NCI-H1417 (cell line): ENCODE results near the gene RYR2.

ENCODE experiments used
- DNase-seq, 3 experiments: peaks; one replicate each; lab custom pipeline; 2025; lab: John Stamatoyannopoulos, UW

RYR2 gene

DNA sequence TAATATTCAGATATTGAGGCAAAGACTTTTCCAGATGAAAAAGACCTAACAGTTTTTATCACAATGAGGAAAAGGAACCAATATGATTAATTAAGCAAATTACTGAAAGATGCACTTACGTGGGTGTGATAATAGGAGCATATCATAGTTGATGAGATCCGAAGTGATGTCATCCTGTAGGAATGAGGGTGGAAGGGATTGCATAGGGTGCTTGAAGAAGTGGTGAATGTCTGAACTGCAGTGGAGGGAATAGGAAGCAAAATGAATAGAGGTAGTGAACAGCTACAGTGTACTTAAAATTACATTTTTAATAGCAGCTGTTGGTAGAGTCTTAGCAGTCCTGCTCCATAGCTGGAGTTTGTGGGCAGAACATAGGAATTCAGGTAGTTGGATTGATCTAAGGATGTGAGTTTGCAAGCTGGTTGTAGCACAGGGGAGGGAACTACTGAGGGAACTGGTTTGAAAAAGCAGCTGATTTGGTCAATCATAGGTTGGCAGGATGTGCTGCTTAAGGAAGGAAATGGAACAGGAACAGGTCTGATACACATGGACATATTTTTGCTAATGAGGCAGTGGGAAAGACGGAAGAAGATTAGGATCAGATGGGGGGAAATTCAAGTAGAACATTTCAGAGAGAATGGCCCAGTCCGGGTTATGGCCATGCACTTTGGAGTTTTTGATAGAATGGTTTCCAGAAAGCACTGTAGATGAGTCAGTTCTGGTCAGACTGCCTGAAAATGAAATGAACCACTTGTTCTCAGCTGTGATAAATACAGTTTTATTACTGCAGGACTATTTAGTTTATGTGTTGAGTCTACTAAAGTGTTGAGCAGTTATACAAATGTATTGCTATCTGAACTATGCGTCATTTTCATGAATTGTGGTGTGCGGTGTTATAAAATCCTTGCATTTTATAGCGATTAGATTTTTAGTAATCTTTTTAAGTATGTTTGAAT is 155.8 kb downstream of the RYR2 start:
- DNase-seq: no peak

DNA sequence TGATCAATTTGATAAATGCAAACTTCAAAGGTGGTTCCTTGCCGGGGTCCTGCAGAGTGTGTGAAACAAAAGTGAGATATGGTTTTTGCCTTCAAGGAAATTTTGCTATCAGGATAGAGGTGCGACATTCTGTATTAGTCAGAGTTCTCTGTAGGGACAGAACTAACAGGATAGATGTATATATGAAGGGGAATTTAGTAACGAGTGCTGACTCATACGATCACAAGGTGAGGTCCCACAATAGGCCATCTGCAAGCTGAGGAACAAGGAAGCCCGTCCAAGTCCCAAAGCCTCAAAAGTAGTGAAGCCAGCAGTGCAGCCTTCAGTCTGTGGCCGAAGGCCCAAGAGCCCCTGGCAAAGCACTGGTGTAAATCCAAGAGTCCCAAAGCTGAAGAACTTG is 157.0 kb downstream of the RYR2 start:
- DNase-seq: no peak

DNA sequence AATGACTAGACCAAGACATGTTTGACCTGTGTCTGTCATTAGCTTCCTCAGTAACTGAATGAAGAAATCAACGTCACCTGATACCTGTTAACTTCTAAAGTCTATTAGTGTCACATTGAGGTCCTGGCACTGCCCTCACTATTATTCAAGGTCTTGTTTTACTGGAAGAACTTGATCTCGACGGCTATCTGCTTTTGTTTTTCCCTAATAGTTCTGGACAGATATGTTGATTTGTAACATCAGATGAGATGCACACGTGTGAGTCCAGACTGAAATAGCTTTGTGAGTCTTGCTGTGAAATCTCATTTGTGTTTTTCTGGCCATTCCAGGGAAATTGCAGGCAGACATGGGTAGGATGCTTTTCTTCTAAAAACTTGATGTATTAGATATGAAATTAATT is 159.2 kb downstream of the RYR2 start:
- no peak for DNase-seq

DNA sequence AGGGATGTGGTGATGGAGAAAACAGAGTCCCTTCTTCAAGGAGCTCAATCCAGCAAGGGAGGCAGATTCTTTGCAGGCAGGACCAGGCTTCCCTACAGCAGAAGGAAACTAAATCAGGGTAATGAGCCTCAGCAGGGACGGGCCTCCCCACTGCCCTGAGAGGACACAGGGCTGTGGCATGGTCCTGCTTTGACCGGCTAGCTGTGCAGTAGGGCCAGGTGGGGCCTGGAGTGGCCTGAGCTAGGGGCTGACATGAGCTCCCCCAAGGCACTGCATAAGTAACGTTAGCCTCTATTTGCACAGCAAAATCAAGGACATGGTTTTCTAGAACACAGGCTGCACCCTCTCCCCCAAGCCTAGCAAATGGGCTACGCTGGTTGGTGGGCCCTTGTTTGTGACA is 162.9 kb downstream of the RYR2 start:
- no peak for DNase-seq

DNA sequence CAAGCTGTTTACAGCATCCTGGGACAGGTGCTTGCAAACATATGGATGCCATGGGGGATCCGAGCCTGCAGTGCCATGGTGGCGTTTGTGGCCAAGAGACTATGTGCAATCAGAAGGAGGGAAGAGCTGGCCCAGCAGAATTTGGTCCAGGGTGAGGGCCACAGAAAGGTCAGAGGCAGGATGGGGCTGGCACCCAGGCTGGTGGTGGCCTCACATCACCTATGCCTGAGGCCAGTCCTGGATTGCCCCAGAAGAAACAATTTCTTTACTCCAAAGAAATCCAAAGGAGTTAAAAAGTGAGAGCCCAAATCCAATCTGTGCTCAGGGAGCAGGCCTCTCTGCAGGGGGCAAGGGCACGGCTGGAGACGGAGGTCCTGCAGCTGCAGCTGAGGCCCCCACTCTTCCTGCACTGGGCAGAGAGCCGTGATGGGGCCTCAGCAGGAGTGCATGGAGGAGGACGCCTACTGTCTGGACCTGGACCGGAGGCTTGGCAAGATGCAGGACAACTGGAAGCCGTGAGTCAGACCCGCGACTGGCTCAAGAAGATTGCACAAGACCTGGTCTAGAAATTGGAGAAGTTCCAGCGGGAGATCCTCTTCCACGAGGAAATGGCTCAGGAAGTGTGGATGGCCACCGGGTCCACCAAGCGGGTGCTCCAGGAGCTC is 163.5 kb downstream of the RYR2 start:
- DNase-seq: no peak

DNA sequence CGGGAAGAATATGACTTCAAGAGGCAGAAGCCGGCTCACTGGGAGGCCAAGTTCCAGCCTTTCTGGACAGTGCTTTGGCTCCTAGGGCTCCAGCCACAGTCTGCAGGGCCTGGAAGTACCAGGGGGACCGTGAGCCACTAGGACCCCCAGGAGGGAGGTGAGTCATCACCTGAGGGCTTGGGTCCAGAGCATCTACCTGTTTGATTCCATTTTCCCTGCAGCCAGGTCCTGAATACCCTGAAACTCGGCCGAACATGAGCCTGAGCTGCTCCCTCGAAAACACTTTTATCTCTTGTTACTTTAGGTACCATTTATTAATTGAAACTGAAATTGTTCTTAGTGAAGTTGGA is 164.1 kb downstream of the RYR2 start:
- no peak for DNase-seq

DNA sequence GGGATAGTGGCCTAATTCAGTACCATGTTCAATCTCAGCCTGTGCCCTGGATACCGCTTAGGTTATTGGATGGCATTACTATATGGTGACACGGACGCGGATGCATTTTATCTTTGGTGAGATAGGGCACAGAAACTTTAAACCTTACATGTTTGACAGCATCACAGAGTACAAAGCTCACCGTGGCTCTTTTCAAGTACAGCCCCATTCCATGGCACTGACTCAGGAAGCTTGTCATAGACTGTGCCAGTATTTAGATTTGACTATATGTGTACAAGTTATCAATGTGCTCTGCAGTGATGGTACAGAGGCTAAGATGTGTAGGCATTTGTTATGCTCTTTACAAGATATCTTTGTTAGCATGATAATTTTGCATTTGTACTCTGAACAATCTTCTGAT is 169.0 kb downstream of the RYR2 start:
- no peak for DNase-seq

DNA sequence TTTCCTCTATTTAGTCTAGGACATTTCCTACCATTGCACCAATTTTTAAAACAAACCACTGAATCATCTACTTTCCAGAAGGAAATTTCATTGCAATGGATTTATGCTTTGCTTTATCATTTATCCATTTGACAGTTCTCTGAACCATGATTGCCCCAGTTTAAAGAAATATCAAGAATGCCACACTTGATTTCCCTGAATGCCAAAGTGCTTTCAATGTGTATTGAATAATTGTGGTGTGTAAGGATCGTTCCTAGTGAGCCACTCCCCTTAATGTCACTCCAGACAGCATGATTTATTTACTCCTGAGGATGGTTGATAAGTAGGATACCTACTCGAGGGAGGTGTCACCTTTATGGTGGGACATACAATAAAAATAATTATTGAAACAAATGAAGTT is 169.6 kb downstream of the RYR2 start:
- no peak for DNase-seq

DNA sequence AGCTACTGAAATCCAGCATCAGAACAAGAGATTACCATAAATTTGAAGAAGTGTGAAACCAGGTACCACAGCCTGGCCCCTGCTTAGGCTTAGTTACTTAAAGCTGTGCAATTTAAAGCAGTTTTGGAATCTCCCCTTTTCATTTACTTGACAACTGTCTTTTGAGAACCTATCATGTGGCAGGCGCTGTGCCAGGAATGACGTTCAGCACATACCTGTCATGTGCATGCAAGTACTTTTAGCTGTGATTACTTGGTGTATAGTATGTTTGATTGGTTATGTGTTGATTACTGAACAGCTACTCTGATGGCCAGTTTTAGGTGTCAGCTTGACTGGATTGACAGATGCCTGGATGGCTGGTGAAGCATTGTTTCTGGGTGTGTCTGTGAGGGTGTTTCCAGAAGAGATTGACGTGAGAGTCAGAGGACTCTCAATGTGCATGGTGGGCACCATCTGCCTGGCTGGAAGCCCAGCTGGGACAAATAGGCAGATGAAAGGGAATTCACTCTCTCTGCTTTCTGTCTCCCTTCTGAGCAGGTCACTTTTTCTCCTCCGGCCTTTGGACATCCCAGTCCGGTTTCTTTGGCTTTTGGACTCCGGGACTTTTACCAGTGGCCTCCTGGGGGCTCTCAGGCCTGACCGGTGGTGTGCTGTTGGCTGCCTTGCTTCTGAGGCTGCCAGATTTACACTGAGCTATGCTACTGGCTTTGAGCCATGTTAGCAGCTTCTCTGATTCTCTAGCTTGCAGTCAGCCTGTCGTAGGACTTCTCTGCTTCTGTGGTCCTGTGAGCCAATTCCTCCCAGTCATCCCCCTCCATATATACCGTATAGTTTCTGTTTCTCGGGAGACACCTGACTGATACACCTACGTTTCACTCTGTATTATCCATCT is 178.0 kb downstream of the RYR2 start:
- DNase-seq: no peak

DNA sequence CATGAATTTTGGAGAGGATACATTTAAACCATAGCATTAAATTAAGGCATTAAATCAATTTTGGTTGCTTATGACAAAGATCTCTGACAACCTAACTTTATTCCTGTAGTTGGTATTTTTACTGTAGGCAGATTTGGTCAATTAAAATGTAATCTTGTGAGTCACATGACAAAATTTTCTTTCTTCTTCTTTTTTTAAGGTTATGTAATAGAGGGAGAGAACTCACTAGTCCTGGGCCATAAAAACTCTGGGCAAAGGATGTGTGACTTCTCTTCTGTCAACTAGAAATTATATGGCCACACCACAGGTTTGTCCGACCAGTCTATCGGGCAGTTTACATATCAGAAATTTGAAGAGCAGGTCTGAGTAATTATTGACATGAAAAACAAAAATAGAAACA is 181.4 kb downstream of the RYR2 start:
- DNase-seq: no peak

DNA sequence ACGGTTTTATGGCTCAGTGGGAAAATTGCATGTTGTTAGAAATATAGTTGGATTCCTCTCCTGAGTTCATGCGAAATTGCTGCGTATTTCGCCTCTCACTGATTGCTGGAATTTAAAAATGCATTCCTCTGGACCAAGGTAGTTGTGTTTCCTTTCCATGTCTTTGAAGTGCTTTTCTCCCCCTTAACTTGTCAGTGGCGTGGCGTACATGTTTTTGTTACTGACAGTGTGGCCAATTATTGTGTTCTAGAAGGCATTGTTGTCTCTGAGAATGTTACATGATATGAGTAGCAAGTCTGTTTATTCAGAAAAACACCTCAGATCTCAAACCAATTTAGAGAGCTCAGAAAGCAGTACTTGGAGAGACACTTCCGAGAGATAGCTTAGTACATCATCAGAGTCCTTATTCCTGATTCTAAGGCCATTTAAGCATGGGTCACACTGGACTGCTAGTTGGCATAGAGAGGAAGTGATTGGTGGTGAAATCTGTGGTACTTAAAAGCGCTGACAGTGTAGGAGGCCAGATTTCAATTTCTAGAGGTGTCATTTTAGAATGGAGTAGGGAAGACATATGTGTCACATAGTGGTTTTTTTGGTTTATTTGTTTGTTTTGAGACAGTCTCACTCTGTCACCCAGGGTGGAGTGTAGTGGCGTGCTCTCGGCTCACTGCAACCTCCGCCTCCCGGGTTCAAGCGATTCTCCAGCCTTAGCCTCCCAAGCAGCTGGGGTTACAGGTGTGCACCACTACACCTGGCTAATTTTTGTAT is 184.4 kb downstream of the RYR2 start:
- DNase-seq: no peak

DNA sequence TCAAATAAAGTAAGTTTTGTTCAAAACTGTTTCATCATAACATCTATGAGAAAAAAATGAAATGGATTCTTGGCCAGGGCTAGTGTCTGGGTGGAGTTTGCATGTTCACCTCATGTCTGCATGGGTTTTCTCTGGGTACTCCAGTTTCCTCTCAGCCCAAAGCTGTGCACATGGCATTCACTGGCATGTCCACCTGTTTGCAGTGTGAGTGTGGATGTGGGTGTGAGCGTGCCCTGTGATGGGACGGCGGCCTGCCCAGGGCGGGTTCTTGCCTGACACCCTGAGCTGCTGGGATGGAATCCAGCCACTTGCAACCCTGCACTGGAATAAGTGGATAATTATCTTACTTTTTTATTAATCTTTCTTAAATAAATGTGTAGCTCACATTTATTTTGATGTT is 185.5 kb downstream of the RYR2 start:
- no peak for DNase-seq

DNA sequence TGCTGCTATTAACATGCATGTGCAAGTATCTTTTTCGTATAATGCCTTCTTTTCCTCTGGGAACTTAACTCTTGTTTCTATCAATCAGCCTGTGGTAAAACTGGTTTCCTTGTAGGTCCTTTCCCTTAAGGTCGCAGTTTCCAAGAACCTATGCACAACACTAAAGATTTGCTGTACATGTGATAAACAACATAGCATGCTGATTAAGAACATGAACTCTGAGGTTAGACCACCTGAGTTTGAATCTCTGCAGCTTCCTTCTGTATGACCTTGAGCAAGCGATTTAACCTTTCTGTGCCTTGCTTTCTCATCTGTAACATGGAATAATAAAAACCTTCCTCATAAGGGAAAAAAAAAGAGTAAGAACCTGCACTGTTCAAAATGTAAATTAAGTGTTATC is 186.4 kb downstream of the RYR2 start:
- no peak for DNase-seq

DNA sequence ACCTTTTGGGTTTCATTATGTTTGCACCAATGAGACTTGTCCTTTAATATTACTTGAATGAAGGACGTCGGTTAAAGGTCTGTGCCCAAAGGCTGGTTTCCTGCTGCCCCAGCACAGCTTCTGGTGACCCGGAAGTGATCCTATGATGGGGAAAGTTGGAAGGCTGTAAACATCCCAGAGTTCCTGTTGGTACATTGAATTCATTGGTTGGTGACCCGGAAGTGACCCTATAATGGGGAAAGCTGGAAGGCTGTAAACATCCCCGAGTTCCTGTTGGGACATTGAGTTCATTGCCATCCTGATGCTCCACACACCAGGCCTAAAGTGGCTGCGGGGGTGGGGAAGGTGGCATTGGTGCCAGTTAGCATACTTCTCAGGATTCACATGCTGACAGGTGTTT is 187.3 kb downstream of the RYR2 start:
- DNase-seq: no peak

DNA sequence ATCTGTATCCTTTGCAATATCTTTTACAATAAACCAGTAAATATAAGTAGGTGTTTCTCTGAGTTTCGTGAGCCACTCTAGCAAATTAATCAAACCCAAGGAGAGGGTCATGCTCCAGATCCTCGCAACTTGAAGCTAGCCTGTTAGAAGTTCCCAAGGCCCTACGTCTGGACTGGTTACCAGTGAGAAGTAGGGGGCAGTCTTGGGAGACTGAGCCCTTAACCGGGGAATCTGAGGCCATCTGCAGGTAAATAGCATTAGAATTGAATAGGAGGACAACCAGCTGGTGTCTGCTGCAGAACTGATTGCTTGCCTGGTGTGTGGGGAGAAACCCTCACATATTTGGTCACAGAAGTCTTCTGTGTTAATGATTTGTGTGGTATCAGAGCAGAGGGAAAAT is 190.5 kb downstream of the RYR2 start:
- DNase-seq: no peak

DNA sequence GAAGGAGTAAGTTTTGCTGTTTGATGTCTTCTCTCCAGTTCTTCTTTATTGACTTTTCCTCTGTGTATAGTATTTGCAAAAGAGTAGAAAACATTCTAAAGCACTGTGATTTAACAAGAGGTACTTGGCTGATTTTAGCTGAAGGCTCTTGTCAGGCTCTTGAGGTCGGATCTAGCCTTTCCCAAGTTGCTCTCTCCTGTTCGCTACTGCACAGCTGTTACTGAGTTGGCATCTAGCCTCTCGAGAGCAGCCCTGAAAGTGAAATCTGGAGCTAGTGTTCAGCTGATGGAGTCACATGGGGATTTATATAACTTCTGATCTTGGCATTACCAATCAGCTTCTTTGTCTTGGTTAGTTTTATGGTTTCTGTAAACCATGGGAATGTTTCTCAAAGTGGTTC is 193.1 kb downstream of the RYR2 start:
- DNase-seq: no peak

DNA sequence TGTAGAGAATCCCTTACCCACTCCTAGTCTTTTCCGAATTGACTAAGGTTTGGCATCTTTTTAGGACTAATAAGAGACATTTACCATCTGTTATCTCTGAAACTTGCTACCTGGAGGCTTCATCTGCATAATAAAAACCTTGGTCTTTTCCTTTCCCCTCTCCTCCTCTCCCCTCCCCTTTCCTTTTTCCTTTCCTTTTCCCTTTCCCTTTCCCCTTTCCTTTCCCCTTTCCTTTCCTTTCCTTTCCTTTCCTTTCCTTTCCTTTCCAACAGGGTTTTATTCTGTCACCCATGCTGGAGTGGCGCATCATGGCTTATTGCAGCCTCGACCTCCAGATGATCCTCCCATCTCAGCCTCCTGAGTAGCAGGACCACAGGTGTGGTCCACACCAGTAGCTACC is 195.7 kb downstream of the RYR2 start:
- no peak for DNase-seq

DNA sequence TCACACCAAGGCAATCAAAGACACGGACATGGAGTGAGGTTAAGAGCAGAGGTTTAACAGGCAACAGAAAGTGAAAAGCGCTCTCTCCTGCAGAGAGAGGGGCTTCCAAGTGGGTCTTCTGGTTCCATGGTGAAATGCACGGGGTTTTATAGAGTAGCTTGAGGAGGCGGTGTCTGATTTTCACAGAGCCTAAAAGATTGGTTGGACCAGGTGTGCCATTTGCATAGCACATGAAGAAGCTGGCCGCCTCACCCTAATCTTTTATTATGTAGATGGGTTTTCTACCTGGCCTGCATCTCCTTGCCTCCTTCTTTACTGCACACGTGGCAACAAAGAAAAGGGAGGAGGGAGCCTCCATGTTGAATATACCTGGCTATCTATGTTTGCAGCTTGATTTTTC is 197.3 kb downstream of the RYR2 start:
- DNase-seq: no peak

DNA sequence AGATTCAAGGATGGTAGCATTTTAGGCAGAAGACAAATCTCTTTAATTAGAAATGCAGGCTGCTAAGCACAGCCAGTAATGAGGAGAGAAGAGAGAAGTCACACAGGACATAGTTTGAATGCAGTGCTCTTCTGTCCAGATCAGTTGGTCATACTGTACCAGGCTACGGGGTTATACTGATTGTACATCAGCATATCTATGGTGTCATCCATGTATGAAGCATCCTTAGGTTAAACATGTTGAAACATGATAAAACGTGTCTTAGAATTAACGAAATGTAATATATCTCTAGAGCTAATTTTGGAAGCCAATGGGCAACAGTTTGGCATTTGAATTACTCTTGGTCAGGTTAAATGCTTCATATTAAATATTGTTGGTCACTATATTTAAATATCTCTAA is 199.1 kb downstream of the RYR2 start:
- DNase-seq: no peak

DNA sequence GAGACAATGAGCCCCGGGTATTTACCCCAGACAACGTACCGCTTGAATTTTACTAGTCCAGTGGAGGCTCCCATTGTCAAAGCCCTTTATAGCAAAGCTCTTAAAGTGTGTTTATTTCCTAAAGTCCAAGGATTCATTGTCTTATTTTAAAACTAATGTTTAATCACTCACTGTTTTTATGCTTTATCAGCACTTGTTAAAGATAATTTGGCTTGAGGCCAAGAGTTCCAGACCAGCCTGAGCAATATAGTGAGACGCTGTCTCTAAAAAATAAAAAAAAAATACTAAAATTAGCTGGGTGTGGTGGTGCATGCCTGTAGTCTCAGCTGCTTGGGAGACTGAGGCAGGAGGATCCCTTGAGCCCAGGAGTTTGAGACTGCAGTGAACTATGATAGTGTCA is 202.8 kb downstream of the RYR2 start:
- no peak for DNase-seq

DNA sequence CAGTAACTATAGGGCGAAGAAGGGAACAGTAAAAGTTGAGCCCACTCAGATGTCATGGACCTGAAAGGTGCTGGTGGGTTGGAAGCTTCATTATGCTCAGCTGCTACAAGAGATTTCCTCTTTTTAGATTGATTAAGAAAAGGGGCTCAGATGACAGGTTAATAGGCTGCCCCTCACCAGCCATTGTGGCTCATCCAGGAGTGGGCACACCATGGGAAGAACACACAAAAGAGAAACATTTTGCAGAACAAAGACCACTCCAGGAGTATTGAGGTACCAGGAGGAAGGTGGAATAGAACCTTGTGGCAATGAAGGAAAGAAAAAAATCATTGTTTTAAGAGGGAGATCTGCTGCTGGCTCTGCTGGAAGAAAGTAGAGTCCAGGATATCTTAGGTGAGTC is 205.5 kb downstream of the RYR2 start:
- no peak for DNase-seq

DNA sequence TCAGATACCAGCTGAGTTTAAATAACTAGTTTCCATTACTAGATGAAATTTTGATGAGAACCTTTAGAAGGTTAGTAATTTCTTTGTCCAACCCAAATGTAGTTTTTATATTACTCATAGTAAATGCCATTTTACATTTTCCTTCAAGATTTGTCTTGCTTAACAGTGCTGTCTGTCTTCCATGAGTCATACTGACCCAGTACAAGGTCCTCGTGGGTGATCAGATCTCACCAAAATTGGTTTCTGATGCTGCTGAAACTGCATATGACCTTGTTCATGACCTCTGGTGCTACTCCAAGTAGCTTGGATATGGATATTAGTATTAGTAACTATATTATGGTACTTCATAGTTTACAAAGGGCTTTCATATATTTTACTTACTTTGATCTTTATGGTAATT is 207.1 kb downstream of the RYR2 start:
- no peak for DNase-seq
